Measurements from ENCODE around the gene CLEC4D.
"Not testable (repeated sequence)": the region's sequence is repeated elsewhere in the genome, so short reads cannot be mapped to it uniquely, and the experiment has no call there.

The CLEC4D gene

DNA sequence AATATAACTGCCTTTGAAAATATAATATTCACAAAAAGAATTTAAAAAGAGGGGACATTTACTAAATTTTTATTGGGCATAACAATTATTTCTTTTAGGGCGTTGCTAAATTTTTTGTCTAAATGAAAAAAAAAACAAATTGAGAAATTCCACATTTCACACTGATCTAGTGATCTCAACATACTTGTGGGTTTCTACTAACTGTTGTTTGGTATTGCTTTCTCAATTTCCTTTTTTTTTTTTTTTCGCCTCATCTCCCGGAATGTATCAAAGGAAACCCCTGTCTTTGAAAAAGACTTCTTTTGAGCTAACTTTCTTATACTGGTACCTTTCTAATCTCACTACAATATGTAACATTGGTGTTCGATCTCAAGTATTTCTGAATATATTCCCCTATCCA is at the start of gene CLEC4D:
Gene CLEC4D (plus strand): TSS at position 248 of the 400 bp plus-strand sequence. CDS start 230 bp downstream, outside the sequence.
- DNase-seq (ENCODE audit: low read depth in 2 of 2): no peak

GRCh38 chr12:8465301-8465996 is 47.9 kb upstream of the CLEC4D start:
- DNase-seq (ENCODE audit: low read depth in 2 of 2): no peak

DNA sequence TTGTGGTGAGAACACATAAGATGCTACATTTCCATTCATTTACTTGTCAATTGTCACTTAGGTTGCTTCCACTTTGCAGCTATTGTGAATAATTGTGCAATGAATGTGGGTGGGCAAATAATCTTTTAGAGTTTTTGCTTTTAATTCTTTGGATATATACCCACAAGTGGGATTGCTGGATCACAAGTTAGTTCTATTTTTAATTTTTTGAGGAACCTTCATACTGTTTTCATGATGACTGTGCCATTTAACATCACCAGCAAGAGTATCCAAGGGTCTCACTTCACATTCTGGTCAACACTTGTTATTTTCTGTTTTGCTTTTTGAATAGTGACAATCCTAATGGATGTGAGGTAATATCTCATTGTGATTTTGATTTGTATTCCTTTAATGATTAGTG is 47.1 kb upstream of the CLEC4D start:
- no peak for DNase-seq (ENCODE audit: low read depth in 2 of 2)

GRCh38 chr12:8471090-8471489 is 42.2 kb upstream of the CLEC4D start:
- no peak for DNase-seq (ENCODE audit: low read depth in 2 of 2)

- DNase-seq (ENCODE audit: low read depth in 2 of 2): no peak
Observed at GRCh38 chr12:8475508-8476203, 37.6 kb upstream of the CLEC4D start.

DNA sequence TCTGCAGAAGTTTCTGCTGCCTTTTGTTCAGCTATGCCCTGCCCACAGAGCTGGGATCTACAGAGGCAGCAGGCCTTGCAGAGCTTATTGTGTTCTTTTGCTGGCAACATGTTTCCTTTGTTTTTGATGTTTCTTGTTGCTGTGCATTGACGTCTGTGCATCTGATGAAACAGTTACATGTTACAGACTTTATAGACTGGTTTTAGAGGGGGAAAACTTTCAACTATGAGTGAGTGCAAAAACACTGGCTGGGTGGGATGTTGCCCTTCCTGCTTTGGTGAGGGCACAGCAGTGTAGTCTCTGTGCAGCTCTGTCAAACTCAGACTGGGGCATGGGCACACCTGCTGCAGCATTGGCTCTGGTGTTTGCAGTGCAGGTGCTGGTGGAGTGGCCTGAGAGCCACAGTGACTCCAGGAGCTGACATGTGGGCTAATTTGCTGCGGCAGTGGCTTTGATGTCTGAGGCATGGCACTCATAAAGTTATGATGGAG is 30.7 kb upstream of the CLEC4D start:
- DNase-seq (ENCODE audit: low read depth in 2 of 2): no peak

- no peak for DNase-seq (ENCODE audit: low read depth in 2 of 2)
Observed at GRCh38 chr12:8483079-8483478, 30.2 kb upstream of the CLEC4D start.

GRCh38 chr12:8491646-8492530 is 21.4 kb upstream of the CLEC4D start:
- no peak for DNase-seq (ENCODE audit: low read depth in 2 of 2)

DNA sequence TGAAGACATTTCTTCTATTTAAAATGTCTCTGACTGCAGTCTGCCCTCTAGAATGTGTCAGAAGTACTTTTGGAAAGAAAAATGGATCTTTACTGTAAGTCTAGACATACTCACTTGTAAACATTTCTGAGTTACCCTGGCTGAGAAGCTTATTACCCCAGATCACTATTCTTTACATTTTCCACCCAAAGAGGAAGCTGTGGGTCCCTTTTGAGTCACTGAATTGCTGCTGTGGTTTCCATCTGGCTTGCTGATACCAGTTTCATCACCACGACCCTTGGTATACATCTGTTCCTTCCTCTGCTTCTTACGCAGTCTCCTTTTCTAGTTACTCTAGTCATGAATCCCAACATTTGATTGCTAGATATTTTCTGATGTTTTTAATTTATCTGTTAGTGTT is 20.2 kb upstream of the CLEC4D start:
- no peak for DNase-seq (ENCODE audit: low read depth in 2 of 2)

- not testable (repeated sequence) for DNase-seq (ENCODE audit: low read depth in 2 of 2)
Observed at GRCh38 chr12:8495671-8496070, 17.6 kb upstream of the CLEC4D start.

- not testable (repeated sequence) for DNase-seq (ENCODE audit: low read depth in 2 of 2)
Observed at GRCh38 chr12:8496074-8496473, 17.2 kb upstream of the CLEC4D start.

GRCh38 chr12:8499616-8500015 is 13.7 kb upstream of the CLEC4D start:
- no peak for DNase-seq (ENCODE audit: low read depth in 2 of 2)

DNA sequence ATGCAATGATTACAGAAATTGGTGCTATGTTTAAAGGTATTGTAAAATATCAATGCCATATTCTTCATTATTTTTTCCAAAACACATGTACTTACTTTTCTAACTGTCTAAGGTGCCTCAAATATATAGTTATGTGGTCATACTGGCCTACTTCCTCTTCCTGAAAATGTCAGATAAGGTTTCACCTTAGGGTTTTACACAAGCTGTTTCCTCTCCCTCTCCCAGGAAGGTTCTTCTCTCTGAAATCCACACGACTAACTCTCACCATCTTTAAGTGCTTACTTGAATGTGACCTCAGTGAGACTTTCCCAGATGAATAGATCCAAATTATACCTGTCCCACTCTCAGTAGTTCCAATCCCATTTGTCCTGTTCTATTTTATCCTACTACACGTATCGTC is 11.6 kb upstream of the CLEC4D start:
- no peak for DNase-seq (ENCODE audit: low read depth in 2 of 2)

DNA sequence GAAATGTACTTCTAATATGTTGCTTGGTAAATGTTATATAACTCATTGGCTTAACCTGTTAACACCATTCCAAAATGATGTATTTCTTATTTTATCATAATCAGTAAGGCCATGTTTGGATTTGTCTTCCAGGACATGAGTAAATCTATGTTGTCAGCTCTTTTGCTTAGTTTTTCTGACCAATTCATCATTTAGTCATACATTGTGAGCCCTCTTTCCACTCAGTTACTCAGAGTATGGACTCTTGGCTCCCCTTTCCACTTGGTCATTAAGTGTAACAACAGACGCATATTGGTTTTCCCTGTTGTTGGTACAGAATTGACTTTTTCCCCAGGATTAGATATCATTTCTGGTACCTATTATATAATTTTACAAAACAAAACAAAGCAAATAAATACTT is 9.0 kb upstream of the CLEC4D start:
- no peak for DNase-seq (ENCODE audit: low read depth in 2 of 2)

DNA sequence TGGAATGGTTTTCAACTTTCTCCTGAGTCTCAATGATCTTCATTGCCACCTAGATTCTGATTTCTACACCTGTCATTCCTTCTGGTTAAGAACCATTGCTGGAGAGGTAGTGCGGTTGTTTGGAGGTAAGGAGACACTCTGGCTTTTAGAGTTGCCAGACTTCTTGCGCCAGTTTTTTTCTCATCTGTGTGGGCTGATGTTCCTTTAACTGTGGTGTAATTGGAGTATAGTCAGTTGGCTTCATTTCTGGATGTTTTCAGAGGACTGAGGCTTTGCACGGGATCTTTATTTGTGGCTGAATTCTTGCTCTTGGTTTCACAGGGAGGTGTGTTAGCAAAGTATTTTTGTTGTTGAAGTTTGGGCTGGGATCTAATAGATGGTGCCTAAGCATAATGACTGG is 5.7 kb upstream of the CLEC4D start:
- DNase-seq (ENCODE audit: low read depth in 2 of 2): no peak

GRCh38 chr12:8508223-8508622 is 5.1 kb upstream of the CLEC4D start:
- no peak for DNase-seq (ENCODE audit: low read depth in 2 of 2)

GRCh38 chr12:8508910-8509841 is 4.1 kb upstream of the CLEC4D start:
- DNase-seq (ENCODE audit: low read depth in 2 of 2): no peak

- no peak for DNase-seq (ENCODE audit: low read depth in 2 of 2)
Observed at GRCh38 chr12:8517971-8518370, 4.7 kb downstream of the CLEC4D start.

- no peak for DNase-seq (ENCODE audit: low read depth in 2 of 2)
Observed at GRCh38 chr12:8519171-8519570, 5.9 kb downstream of the CLEC4D start.

DNA sequence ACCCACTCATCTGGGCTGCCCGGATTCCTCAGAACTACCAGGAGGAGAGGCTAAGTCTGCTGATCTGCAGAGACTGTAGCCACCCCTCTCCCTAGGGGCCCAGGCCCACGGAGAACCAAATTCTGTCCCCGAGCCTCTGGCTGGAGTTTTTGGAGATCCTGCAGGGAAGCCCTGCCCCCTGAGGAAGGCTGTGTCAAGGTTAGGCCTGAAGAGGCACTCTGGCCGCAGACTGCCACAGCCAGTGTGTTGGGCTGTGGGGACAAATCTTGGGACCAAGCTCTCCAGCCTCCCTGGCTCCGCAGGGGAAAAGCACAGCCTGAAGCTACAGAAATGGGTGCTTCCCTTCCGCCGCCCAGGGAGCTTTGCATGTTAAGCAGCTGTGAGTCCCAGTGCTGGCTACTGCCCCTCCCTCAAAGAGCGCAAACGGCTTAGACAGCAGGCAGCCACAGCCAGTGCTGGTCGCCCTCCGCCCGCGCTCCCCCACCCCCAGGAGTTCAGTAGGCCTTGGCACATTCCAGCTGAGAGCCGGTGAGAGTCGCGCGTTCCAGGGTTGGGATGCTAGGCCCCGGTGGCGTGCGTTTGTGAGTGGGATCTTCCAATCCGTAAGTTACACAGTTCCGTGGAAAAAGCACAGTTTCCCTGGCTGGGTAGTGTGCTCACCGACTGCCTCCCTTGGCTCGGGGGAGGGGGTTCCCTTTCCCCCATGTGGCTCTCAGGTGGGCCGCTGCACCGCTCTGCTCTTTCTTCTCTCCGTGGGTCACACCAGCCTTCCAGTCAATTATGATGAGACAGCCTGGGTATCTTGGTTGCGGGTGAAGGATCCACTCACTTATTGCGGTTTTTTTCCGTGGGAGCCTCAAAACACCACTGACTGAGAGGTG is 14.2 kb downstream of the CLEC4D start:
- no peak for DNase-seq (ENCODE audit: low read depth in 2 of 2)
